H7 (cell line): ENCODE data around the gene CUEDC1. TPM values are rescaled to one million over a fixed set of nuclear protein-coding genes. Genes with fewer than 3 reads are reported as not detected.

Experiments used
- DNase-seq: peaks from one replicate; pipeline ENCODE4 v3.0.0; 2012
- H3K27me3 ChIP-seq: 2 replicates; pipeline ENCODE4 v1.6.0; 2011; ENCODE audit warnings: mild to moderate bottlenecking, low read length; ENCODE audit not compliant: control insufficient read depth, insufficient read depth
- H3K36me3 ChIP-seq: replicated peaks from 2 replicates; pipeline ENCODE4 v1.5.1; 2011; ENCODE audit warnings: low read length; ENCODE audit not compliant: control insufficient read depth, insufficient read depth
- H3K4me3 ChIP-seq: 2 replicates; pipeline ENCODE4 v1.5.1; 2011; ENCODE audit warnings: low read depth, mild to moderate bottlenecking, control low read depth, low read length, moderate library complexity; ENCODE audit not compliant: insufficient read depth
- total RNA-seq: library from RNA; depleted of rRNA; stranded (reverse); fragments of >200 nt; shearing (Covaris generic); gene quantifications from 2 replicates; pipeline ENCODE4 v1.2.3, GENCODE V29; 2014

Gene CUEDC1
- total RNA-seq, 1 experiment from 2014 or later = 13.9 TPM

DNA sequence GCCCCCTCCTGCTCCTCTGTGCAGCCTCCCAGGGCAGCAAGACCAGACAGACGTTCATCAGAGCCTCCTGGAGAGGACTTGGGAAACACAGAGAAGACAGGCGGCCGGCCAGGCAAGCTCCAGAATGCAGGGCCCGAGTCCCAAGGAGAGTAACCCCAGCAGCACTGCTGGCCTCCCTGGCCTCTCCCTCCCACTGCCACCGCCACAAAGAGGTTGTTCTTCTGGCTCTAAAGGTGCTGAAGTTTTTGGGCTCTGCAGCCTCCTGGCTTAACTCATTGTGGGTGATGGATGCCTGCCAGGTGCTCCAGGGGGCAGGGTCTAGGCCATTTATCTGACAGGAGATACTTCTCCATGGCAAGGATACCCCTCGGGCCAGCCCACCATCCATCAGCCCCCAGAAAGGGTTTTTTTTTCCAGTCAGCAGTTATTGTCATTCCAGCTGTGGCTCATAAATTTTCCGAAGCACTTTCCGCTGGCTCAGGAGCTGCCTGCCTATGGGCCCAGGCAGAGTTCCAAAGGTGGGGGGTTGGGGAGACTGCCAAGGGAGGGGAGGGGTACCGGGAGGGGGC lies 73.3 kb downstream of the CUEDC1 start:
- H3K27me3 ChIP-seq = no peaks in the 10 kb centered on the region; the same call in 1 of the 2 replicates
- H3K4me3 ChIP-seq = no peak overlapping the region
- no peaks in the 10 kb centered on the region for H3K36me3 ChIP-seq
- DNase-seq = no peak

DNA sequence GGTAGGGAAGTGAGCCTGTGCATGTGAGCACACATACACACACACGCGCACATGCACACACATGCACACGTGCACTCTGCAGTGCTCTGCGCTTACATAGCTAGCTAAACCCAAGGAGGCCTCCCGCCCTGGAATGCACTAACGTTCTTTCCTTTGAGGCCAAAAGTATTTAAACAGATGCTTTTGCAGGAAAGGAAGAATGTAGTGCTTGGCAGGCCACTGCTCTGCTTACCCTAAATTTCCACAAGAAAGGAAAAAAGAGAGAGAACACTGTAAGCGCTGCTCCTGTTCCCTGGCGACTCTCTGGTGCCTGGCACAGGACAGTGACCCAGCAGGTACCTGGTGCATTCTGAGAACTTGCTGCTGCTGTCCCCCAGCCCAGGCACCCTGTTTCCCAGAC lies 74.1 kb downstream of the CUEDC1 start:
- Histone ChIP-seq H3K27me3 (peaks cover 2% of the 10 kb centered on the region; the same call in 1 of the 2 replicates), H3K4me3 (no peak overlapping the region), H3K36me3 (no peaks in the 10 kb centered on the region)
- no peak for DNase-seq

DNA sequence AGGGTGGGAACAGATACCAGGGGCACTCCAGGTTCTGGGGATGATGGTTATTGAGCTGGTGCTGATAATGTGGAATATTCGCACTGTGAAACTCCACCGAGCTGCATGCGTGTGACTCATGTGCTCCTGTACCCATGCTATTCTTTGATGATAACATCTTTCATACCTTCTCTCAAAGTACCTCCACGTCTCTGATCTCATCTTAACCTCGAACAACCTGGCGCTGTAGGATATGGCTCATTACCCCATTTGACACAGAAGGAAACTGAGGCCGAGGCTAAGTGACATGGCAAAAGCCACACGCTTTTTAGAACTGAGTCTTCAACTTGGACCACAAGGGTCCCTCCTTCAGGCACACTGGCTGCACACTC lies 75.1 kb downstream of the CUEDC1 start:
- no peak for DNase-seq
- H3K36me3 ChIP-seq = no peaks in the 10 kb centered on the region
- H3K4me3 ChIP-seq = no peak overlapping the region
- peaks cover 2% of the 10 kb centered on the region; the same call in 1 of the 2 replicates for H3K27me3 ChIP-seq

DNA sequence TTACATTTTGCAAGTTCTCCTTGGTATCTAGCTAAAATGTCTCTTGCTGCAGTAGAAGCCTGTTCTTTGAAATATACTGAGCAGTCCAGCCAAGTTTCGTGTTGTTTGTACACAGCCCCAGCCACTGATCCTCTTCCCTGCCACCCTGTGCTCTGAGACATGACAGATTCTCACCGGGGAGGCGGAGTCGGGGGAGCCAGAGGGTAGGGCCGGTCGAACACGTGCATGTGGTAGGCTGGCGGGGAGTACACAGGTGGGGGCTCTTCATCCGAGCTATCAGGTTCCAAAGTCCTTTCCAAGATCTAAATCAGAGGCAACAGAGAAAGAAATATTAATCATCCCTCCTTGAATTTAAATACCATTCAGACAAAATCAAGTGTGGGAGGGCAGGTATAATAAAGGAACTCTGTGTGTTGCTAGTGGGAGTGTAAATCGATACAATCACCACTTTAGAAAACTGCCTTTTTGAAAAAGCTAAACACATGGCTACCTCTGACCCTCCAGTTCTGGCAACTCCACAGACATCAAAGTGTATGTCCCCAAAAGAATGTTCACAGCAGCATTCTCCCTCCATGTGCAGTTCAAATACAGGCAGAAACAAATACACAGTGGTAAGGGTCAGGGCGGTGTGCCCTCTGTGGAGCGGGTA lies 75.7 kb downstream of the CUEDC1 start:
- DNase-seq = peak; percentile 76
- no peaks in the 10 kb centered on the region for H3K36me3 ChIP-seq
- peaks cover 2% of the 10 kb centered on the region; the same call in 1 of the 2 replicates for H3K27me3 ChIP-seq
- H3K4me3 ChIP-seq = no peak overlapping the region

DNA sequence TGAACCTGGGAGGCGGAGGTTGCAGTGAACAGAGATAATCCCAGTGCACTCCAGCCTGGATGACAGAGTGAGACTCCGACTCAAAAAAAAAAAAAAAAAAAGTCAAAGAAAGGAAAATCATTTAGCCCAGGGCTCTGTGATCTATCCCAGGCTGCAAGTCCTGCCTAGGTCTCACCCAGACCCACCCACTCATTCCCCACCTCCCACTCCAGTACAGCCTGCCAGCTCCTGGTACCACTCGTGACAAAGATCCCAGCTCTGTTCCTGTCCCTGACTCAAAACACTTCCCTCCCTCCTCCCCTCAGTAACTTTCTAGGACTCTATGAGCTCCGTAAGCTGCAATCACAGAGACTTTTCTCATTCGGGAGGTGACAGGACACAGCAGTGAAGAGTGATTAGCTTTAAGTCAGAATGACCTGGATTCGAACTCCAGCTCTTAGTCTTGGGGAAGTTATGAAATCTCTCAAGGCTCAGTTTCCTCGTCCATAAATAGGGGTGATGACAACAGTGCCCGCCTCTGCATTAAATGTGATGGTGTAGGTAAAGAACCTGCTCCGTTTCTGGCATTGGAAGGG lies 77.3 kb downstream of the CUEDC1 start:
- DNase-seq = no peak
- Histone ChIP-seq H3K27me3 (peaks cover 2% of the 10 kb centered on the region; the same call in 1 of the 2 replicates), H3K4me3 (no peak overlapping the region), H3K36me3 (no peaks in the 10 kb centered on the region)

DNA sequence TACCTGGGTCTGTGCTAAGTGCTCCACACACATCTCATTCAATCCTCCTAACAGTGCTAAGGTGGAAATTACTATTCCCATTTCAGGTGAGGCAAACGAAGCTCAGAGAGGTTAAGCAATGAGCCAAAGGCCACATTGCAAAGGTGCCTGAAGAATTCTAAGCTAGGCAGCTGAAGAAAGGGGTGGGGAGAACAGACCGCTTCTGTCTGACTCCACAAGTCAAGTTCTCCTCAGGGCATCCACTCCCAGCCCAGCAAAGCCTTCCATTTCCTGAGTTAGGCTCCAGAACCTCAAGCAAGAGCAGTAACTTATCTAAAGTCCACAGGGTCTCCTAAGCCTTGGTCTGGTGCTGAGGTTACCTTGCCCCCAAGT lies 78.4 kb downstream of the CUEDC1 start:
- DNase-seq = no peak
- H3K36me3 ChIP-seq = no peaks in the 10 kb centered on the region

DNA sequence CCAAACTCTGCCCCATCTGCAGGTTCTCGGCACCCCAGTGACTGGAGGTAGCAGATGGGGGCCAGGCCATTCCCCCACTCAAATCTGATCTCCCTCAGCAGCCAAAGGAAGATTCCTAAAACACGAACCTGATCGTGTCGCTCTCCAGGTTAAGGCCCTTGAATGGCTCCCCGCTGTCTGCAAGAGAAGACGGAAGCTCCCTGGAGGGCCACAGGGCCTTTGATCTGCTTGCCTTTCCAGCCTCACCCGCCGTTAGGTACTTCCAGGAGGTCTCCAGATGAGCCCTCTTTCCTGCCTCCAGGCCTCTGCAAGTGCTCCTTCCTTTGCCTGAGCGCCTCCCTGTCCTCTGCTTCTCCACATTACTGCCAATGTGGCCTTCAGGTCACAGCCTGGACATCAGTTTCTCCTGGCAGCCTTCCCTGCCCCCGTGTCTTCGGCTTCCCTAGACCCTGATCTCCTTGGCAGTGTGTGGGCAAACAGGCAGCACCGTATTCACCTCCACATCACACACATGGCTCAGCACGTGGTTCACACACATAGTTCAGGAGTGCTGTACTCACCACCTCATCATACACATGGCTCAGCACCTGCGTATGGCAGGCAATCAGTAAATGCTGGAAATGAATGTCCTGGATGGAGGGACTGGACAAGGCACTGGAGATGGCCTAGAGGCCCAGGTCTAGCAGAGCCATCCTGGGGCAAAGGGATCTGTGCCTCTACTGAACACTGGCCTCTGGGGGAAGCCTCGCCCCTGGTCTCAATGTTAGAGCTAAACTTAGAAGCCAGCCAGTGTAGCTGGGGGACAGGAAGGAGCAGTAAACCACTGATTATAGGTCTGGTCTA lies 79.0 kb downstream of the CUEDC1 start:
- H3K36me3 ChIP-seq = no peaks in the 10 kb centered on the region
- peaks cover 2% of the 10 kb centered on the region; the same call in 1 of the 2 replicates for H3K27me3 ChIP-seq
- no peak overlapping the region for H3K4me3 ChIP-seq
- DNase-seq = peak; percentile 57

More for the DNA sequence above, 78.4 kb downstream of the CUEDC1 start:
- Histone ChIP-seq H3K4me3 (no peak overlapping the region), H3K27me3 (peaks cover 2% of the 10 kb centered on the region; the same call in 1 of the 2 replicates)

DNA sequence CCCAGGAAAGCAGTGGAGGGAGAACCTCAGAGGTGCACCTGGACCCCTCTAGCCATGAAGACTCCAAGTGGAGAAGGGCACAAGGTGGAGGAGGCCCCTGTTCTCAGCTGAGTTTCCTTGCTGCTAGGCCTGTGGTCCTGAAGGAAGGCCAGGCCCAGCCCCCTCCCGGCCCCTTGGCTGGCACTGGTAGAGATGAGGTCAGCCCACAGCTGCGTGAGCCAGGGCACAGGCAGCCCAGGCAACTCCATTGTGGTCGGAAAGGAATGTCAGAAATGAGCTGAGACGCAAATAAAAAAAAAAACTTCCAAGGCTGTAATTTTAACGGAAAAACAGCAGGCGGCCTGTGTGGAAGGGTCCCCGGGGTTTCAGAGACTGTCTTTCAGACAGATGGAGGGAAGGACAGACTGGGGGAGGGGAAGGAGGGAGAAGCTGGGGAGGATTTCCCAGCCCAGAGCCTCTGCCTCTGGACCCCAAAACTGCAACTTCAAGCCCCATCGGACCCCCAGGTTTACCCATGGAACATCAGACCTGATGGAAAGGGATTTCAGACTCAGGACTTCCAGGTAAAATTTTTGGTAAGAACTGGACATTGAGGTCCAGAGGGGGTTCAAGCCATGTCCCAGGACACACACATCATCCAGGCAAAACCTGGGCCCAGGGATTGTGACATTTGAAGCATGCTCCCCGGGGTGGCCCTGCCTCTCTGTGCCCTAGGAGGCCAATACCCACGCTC lies 79.8 kb downstream of the CUEDC1 start:
- DNase-seq = peak; percentile 89
- H3K4me3 ChIP-seq = no peak overlapping the region
- H3K27me3 ChIP-seq = peaks cover 2% of the 10 kb centered on the region; the same call in 1 of the 2 replicates
- no peaks in the 10 kb centered on the region for H3K36me3 ChIP-seq

DNA sequence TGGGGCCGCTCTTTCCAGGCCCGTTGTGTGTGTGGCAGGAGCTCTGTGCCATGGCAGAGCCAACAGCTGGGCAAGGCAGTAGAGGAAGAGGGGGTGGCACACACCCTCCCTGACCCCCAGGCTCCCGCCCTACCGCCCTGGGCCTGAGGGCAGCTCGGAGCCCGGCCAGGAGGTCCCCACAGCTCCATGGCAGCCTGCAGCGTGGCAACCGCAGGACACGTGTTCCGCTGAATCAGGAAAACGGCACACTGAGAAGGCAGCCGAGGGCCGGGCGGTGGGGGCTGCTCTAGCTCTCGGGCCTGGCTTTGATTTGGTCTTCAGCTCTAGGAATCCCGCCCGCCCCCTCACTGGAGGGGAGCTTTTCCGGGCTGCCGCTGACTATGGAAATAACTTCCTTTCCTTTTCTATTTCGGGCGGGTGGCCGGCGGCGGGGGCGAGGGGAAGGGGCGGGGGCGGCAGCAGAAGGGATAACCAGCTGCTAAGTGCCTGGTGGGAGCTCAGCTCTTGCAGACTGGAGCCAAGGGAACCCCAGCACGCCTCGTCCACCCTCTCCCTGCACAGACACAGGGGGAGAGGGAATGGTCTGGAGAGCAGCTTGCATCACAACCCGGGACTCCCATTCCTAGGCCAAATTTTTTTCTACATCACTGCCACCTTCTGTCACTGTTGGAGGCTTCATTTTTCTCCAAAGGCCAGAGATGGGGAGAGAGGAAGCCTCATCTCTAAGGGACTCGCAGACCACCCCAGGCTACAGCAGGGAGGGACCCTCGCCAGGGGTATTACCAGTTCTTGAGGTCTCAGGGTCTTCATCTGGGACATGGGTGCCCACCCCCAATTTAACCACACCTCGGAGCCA lies 80.5 kb downstream of the CUEDC1 start:
- Histone ChIP-seq H3K36me3 (no peaks in the 10 kb centered on the region), H3K4me3 (0 out of 2 replicates have a peak overlapping the region, but pooled peaks have one; percentile 4), H3K27me3 (peaks cover 2% of the 10 kb centered on the region)
- DNase-seq = peak; percentile 97

DNA sequence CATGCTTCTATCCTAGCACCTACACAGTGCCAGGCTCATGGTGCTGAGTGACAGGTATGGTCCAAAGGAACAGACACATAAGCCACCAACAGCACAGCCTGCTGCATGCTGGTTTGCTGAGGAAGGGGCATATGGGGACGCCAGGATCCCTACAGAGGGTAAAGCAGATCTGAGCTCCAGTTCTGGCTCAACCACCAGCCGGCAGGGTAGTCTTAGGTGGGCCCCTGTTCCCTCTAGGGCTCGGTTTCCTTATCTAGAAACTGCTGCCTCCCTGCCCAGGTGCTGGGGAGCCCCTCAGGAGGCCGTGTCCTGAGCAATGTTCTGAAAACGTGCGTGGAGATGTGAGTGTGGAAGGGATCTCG lies 81.2 kb downstream of the CUEDC1 start:
- Histone ChIP-seq H3K27me3 (peaks cover 2% of the 10 kb centered on the region), H3K36me3 (no peaks in the 10 kb centered on the region), H3K4me3 (no peak overlapping the region)
- no peak for DNase-seq

DNA sequence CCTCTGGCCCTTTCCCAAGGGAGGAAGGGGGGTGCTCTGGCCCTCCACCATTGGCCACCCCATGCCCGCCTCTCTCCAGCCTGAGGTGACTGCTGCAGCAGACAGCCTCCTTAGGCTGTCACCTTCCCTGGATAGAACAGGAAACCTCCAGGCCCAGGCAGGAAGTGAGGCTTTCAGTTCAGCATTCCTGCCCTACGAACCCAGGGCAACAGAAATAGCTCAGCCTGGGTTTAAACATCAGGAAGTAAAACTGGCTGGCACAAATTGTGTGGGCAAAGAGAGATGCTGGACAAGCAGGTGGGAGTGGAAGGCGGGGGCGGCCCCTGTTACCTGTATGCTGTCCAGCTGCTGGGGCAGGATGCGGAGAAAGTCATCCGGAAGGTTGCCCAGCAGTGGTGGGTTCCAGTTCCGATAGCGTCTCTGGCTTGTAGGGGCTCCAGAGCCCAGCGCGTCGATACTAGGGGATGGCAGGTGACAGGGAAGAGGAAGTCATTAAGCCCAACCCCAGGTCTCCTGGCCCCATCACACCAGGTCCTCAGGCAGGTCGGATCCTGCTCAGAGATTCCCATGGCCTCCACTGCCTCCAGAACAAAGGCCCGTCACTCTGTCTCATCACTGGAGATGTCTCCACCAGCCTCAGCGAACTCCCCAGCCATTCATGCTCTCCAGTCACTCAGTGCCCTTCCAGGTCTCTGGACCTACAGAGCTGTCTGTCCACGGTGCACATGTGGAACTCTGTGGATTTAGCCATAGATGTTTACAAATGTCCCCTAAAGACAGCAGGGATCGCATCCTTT lies 81.8 kb downstream of the CUEDC1 start:
- Histone ChIP-seq H3K27me3 (peaks cover 2% of the 10 kb centered on the region), H3K4me3 (no peak overlapping the region), H3K36me3 (no peaks in the 10 kb centered on the region)
- DNase-seq = peak; percentile 28

DNA sequence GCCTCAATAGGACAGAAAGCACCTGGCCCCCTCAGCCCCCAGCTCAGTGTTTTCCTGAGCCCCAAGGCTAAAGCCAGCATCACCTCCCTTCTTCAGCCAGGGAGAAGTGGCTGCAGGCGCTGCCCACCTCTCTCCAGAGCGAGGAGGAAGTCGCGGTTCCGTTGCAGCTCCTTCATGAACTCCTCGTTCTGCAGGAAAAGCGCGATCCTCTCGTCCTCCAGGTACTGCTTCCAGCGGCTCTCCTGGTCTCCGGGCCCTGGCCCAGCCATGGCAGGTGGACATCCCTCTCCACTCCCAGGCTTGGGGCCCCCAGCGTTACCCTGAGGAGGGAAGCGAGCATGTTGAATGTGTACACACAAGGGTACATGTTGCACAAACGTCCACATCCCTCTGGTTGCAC lies 82.7 kb downstream of the CUEDC1 start:
- no peak overlapping the region for H3K4me3 ChIP-seq
- peak; percentile 28 for DNase-seq

DNA sequence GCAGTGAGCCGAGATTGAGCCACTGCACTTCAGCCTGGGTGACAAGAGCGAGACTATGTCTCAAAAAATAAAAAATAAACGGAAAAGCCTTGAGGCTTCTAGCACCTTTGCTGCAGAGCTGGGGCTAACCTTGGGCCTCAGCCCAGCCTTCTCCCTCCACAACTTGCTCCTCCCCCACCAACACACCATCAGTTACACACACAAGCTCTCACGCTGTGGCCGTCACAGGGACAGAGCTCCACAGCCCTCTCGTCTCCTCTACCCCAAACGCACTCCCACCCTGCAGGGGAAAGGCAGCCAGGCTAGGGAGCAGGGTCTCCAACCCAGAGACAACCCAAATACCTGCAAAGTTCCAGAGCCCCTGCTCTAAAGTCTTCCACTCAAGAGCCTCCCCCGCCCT lies 83.3 kb downstream of the CUEDC1 start:
- Histone ChIP-seq H3K27me3 (peaks cover 2% of the 10 kb centered on the region), H3K36me3 (no peaks in the 10 kb centered on the region), H3K4me3 (no peak overlapping the region)
- DNase-seq = peak; percentile 37

More for the DNA sequence above, 82.7 kb downstream of the CUEDC1 start:
- H3K36me3 ChIP-seq = no peaks in the 10 kb centered on the region
- H3K27me3 ChIP-seq = peaks cover 2% of the 10 kb centered on the region
